Mesendoderm (in vitro differentiated cells): Measurements from ENCODE around the gene OR2G2. TPM values are rescaled to one million over a fixed set of nuclear protein-coding genes. Genes with fewer than 3 reads are reported as not detected.

Experiments
- DNase-seq: peaks from one replicate; pipeline ENCODE4 v3.0.0; 2013
- H2AK5ac ChIP-seq: 2 replicates; pipeline ENCODE4 v1.6.1; 2013; ENCODE audit warnings: low read length, inconsistent platforms
- H2BK120ac ChIP-seq: 2 replicates; pipeline ENCODE4 v1.6.1; 2013; ENCODE audit warnings: low read depth, mild to moderate bottlenecking, low read length, moderate library complexity, mixed read lengths
- H2BK15ac ChIP-seq: replicated peaks from 2 replicates; pipeline ENCODE4 v1.6.1; 2013; ENCODE audit warnings: low read depth, mild to moderate bottlenecking, moderate library complexity
- H2BK5ac ChIP-seq: 2 replicates; pipeline ENCODE4 v1.6.1; 2013; ENCODE audit warnings: low read length, inconsistent platforms
- H3K18ac ChIP-seq: 2 replicates; pipeline ENCODE4 v1.6.1; 2013; ENCODE audit warnings: mild to moderate bottlenecking, low read length, mixed read lengths
- H3K23ac ChIP-seq: one replicate; pipeline ENCODE4 v1.6.1; 2013; ENCODE audit warnings: low read length
- H3K27ac ChIP-seq: 2 replicates; pipeline ENCODE4 v1.5.1; 2013; ENCODE audit warnings: low read depth, mild to moderate bottlenecking, inconsistent platforms, low read length, moderate library complexity
- H3K27me3 ChIP-seq: 2 replicates; pipeline ENCODE4 v1.6.1; 2013; ENCODE audit warnings: low read length, control low read depth, mild to moderate bottlenecking, inconsistent platforms; ENCODE audit not compliant: insufficient read depth, poor library complexity
- H3K36me3 ChIP-seq: 2 replicates; pipeline ENCODE4 v1.6.1; 2013; ENCODE audit warnings: low read length, inconsistent platforms; ENCODE audit not compliant: control insufficient read depth, insufficient read depth
- H3K4ac ChIP-seq: one replicate; pipeline ENCODE4 v1.6.1; 2013; ENCODE audit warnings: low read depth, mild to moderate bottlenecking, low read length, moderate library complexity
- H3K4me1 ChIP-seq: 2 replicates; pipeline ENCODE4 v1.6.1; 2013; ENCODE audit warnings: low read depth, low read length, inconsistent platforms; ENCODE audit not compliant: control insufficient read depth
- H3K4me2 ChIP-seq: 2 replicates; pipeline ENCODE4 v1.6.1; 2013; ENCODE audit warnings: low read length
- H3K4me3 ChIP-seq: 2 replicates; pipeline ENCODE4 v1.5.1; 2013; ENCODE audit warnings: mild to moderate bottlenecking, low read length
- H3K56ac ChIP-seq: one replicate; pipeline ENCODE4 v1.6.1; 2013; ENCODE audit warnings: low read length
- H3K79me1 ChIP-seq: 2 replicates; pipeline ENCODE4 v1.6.1; 2013; ENCODE audit warnings: low read length, inconsistent platforms
- H3K79me2 ChIP-seq: 2 replicates; pipeline ENCODE4 v1.6.1; 2013; ENCODE audit warnings: mild to moderate bottlenecking, low read length; ENCODE audit not compliant: control insufficient read depth, insufficient read depth
- H3K9ac ChIP-seq: 2 replicates; pipeline ENCODE4 v1.6.1; 2013; ENCODE audit warnings: low read length, inconsistent platforms
- H4K5ac ChIP-seq: one replicate; pipeline ENCODE4 v1.6.1; 2013; ENCODE audit warnings: low read length
- H4K8ac ChIP-seq: one replicate; pipeline ENCODE4 v1.6.1; 2013; ENCODE audit warnings: low read depth, mild to moderate bottlenecking, control low read depth, low read length, moderate library complexity
- WGBS: extraction: QIAGEN DNeasy Blood & Tissue Kit; methylation state at CpG from one replicate; pipeline ENCODE4 v1.1.7; 2013; ENCODE audit warnings: low lambda C conversion rate, missing lambda C conversion rate; ENCODE audit not compliant: insufficient coverage; ENCODE audit errors: extremely low coverage; 5-methylcytosine and 5-hydroxymethylcytosine counted together
- small RNA-seq: library from polyadenylated mRNA; stranded (forward); fragments of <200 nt; extraction: miRNeasy Mini kit (QIAGEN cat#:217004); gene quantifications from one replicate; pipeline ENCODE3, GENCODE V24; 2013; ENCODE audit not compliant: insufficient read depth

OR2G2 gene

GRCh38 chr1:247614625-247615024, 26.5 kb downstream of the OR2G2 start:
- H2BK120ac ChIP-seq, result no peak overlapping the region
- H3K79me1 ChIP-seq, result no peaks in the 10 kb centered on the region
- H2BK15ac ChIP-seq, result no peak overlapping the region
- WGBS, result no CpG with 5 or more reads among the region's 5 CpGs
- no peaks in the 10 kb centered on the region for H3K27me3 ChIP-seq
- no peak overlapping the region for H3K4me2 ChIP-seq
- H4K8ac ChIP-seq, result no peak overlapping the region
- H3K18ac ChIP-seq, result no peak overlapping the region
- H2BK5ac ChIP-seq, result no peak overlapping the region
- no peak overlapping the region for H3K9ac ChIP-seq
- H3K4me3 ChIP-seq, result no peak overlapping the region
- H2AK5ac ChIP-seq, result no peak overlapping the region
- DNase-seq, result no peak
- H3K36me3 ChIP-seq, result no peaks in the 10 kb centered on the region
- H4K5ac ChIP-seq, result no peak overlapping the region
- H3K23ac ChIP-seq, result no peak overlapping the region
- no peak overlapping the region for H3K56ac ChIP-seq
- no peaks in the 10 kb centered on the region for H3K79me2 ChIP-seq
- no peaks in the 10 kb centered on the region for H3K4me1 ChIP-seq
- H3K4ac ChIP-seq, result no peak overlapping the region
- H3K27ac ChIP-seq, result no peak overlapping the region

- no peak for DNase-seq
- Histone ChIP-seq H2BK5ac (no peak overlapping the region), H2AK5ac (no peak overlapping the region), H3K18ac (no peak overlapping the region), H2BK120ac (no peak overlapping the region), H3K23ac (no peak overlapping the region), H3K27ac (no peak overlapping the region), H4K8ac (no peak overlapping the region), H3K79me1 (no peaks in the 10 kb centered on the region), H3K36me3 (no peaks in the 10 kb centered on the region), H3K4me2 (no peak overlapping the region), H3K79me2 (no peaks in the 10 kb centered on the region), H2BK15ac (no peak overlapping the region), H3K56ac (no peak overlapping the region), H3K9ac (no peak overlapping the region), H3K4ac (no peak overlapping the region), H3K4me3 (no peak overlapping the region), H3K27me3 (no peaks in the 10 kb centered on the region), H3K4me1 (no peaks in the 10 kb centered on the region), H4K5ac (no peak overlapping the region)
- no CpG with 5 or more reads among the region's 3 CpGs for WGBS
Measured at GRCh38 chr1:247627951-247628350, 39.8 kb downstream of the OR2G2 start.

- no peak overlapping the region for H2BK15ac ChIP-seq
- H3K23ac ChIP-seq, result no peak overlapping the region
- H3K4me2 ChIP-seq, result no peak overlapping the region
- no peaks in the 10 kb centered on the region for H3K4me1 ChIP-seq
- WGBS, result no CpG with 5 or more reads among the region's 4 CpGs
- H3K79me1 ChIP-seq, result no peaks in the 10 kb centered on the region
- no peak overlapping the region for H3K4ac ChIP-seq
- DNase-seq, result no peak
- H2BK5ac ChIP-seq, result no peak overlapping the region
- H3K27ac ChIP-seq, result no peak overlapping the region
- no peaks in the 10 kb centered on the region for H3K27me3 ChIP-seq
- no peak overlapping the region for H3K18ac ChIP-seq
- no peaks in the 10 kb centered on the region for H3K36me3 ChIP-seq
- no peaks in the 10 kb centered on the region for H3K79me2 ChIP-seq
- H3K4me3 ChIP-seq, result no peak overlapping the region
- H3K9ac ChIP-seq, result no peak overlapping the region
- H2AK5ac ChIP-seq, result no peak overlapping the region
- H4K8ac ChIP-seq, result no peak overlapping the region
- no peak overlapping the region for H3K56ac ChIP-seq
- H2BK120ac ChIP-seq, result no peak overlapping the region
- H4K5ac ChIP-seq, result no peak overlapping the region
Measured at GRCh38 chr1:247638011-247638410, 49.9 kb downstream of the OR2G2 start.

GRCh38 chr1:247638781-247639180, 50.6 kb downstream of the OR2G2 start:
- Histone ChIP-seq H3K4ac (no peak overlapping the region), H3K79me1 (no peaks in the 10 kb centered on the region), H2AK5ac (no peak overlapping the region), H3K36me3 (no peaks in the 10 kb centered on the region), H4K8ac (no peak overlapping the region), H3K4me3 (no peak overlapping the region), H2BK120ac (no peak overlapping the region), H4K5ac (no peak overlapping the region), H3K4me2 (no peak overlapping the region), H3K27me3 (no peaks in the 10 kb centered on the region), H3K79me2 (no peaks in the 10 kb centered on the region), H2BK5ac (no peak overlapping the region), H3K27ac (no peak overlapping the region), H3K9ac (no peak overlapping the region), H3K56ac (no peak overlapping the region), H3K18ac (no peak overlapping the region), H3K23ac (no peak overlapping the region), H3K4me1 (no peaks in the 10 kb centered on the region), H2BK15ac (no peak overlapping the region)
- no peak for DNase-seq
- no CpG with 5 or more reads among the region's 6 CpGs for WGBS

Small RNA genes lying within 50 kb of the gene (small RNA-seq; reads per million reads assigned to genes)
- not detected for gene RF00026
